Osteoblast (primary cell): ENCODE results near the gene KANK2. TPM values are rescaled to one million over a fixed set of nuclear protein-coding genes. Genes with fewer than 3 reads are reported as not detected.
"Not testable (repeated sequence)": the region's sequence is repeated elsewhere in the genome, so short reads cannot be mapped to it uniquely, and the experiment has no call there.

Experiments used
- DNase-seq: peaks from one replicate; pipeline ENCODE4 v3.0.0; 2011; ENCODE audit warnings: low spot score, mixed read lengths; ENCODE audit not compliant: insufficient read length; ENCODE audit errors: missing footprints
- H2AFZ ChIP-seq: 2 replicates; pipeline ENCODE4 v1.6.0; 2011; ENCODE audit warnings: mild to moderate bottlenecking, low read length
- H3K27ac ChIP-seq: 2 replicates; pipeline ENCODE4 v1.5.1; 2011; ENCODE audit warnings: mild to moderate bottlenecking, low read depth, low read length, moderate library complexity
- H3K27me3 ChIP-seq: 2 replicates; pipeline ENCODE4 v1.6.0; 2012; ENCODE audit warnings: mild to moderate bottlenecking, control low read depth, inconsistent platforms, low read length, moderate library complexity; ENCODE audit not compliant: insufficient read depth
- H3K36me3 ChIP-seq: 2 replicates; pipeline ENCODE4 v1.5.1; 2011; ENCODE audit warnings: mild to moderate bottlenecking, low read length, control low read depth, moderate library complexity; ENCODE audit not compliant: insufficient read depth
- H3K4me1 ChIP-seq: 2 replicates; pipeline ENCODE4 v1.5.1; 2011; ENCODE audit warnings: mild to moderate bottlenecking, low read length, control low read depth, moderate library complexity; ENCODE audit not compliant: insufficient read depth
- H3K4me2 ChIP-seq: 2 replicates; pipeline ENCODE4 v1.6.0; 2011; ENCODE audit warnings: mild to moderate bottlenecking, low read length; ENCODE audit not compliant: insufficient read depth
- H3K4me3 ChIP-seq: fragments of 200-600 bp; sonication (generic); 3 replicates; pipeline ENCODE4 v1.5.1; 2012; ENCODE audit warnings: mild to moderate bottlenecking, low read length, inconsistent platforms; ENCODE audit not compliant: insufficient read depth
- H3K79me2 ChIP-seq: 2 replicates; pipeline ENCODE4 v1.6.0; 2012; ENCODE audit warnings: mild to moderate bottlenecking, low read length, control low read depth, inconsistent platforms; ENCODE audit not compliant: insufficient read depth
- H3K9me3 ChIP-seq: 2 replicates; pipeline ENCODE4 v1.5.1; 2011; ENCODE audit warnings: low read depth, low read length, control low read depth
- H4K20me1 ChIP-seq: 2 replicates; pipeline ENCODE4 v1.6.0; 2012; ENCODE audit warnings: mild to moderate bottlenecking, low read length, control low read depth; ENCODE audit not compliant: insufficient read depth
- CTCF ChIP-seq: IDR thresholded peaks from 2 replicates; pipeline ENCODE4 v1.5.1; 2011; ENCODE audit warnings: mild to moderate bottlenecking, low read depth, low read length, moderate library complexity; ENCODE audit errors: extremely low read depth
- total RNA-seq: library from RNA; depleted of rRNA; stranded (reverse); fragments of >200 nt; gene quantifications from 2 replicates; pipeline ENCODE4 v1.2.3, GENCODE V29; 2012

Gene KANK2
- total RNA-seq, 1 donor: 295 TPM

GRCh38 chr19:11123114-11123513 is 74.2 kb downstream of the KANK2 start:
- Histone ChIP-seq H3K4me3 (no peak overlapping the region), H3K4me2 (no peak overlapping the region), H3K9me3 (no peaks in the 10 kb centered on the region), H3K79me2 (no peaks in the 10 kb centered on the region), H2AFZ (no peak overlapping the region), H3K27me3 (no peaks in the 10 kb centered on the region), H4K20me1 (peaks cover 4% of the 10 kb centered on the region), H3K4me1 (no peaks in the 10 kb centered on the region), H3K27ac (no peak overlapping the region), H3K36me3 (peaks cover 82% of the 10 kb centered on the region)
- DNase-seq: peak; percentile 36
- no peak for TF ChIP-seq CTCF

GRCh38 chr19:11121963-11122362 is 75.4 kb downstream of the KANK2 start:
- H3K9me3 ChIP-seq, DNase-seq, H2AFZ ChIP-seq, H3K27me3 ChIP-seq, H3K79me2 ChIP-seq, H4K20me1 ChIP-seq, H3K4me1 ChIP-seq, H3K27ac ChIP-seq, H3K4me3 ChIP-seq, H3K4me2 ChIP-seq: not testable (repeated sequence)
- peaks cover 83% of the 10 kb centered on the region for H3K36me3 ChIP-seq

GRCh38 chr19:11116507-11116906 is 80.8 kb downstream of the KANK2 start:
- peak; percentile 1 for DNase-seq
- H3K27ac ChIP-seq: no peak overlapping the region
- H4K20me1 ChIP-seq: no peaks in the 10 kb centered on the region
- H3K27me3 ChIP-seq: no peaks in the 10 kb centered on the region
- TF ChIP-seq CTCF: no peak
- H3K4me1 ChIP-seq: no peaks in the 10 kb centered on the region
- H3K4me2 ChIP-seq: no peak overlapping the region
- no peaks in the 10 kb centered on the region for H3K9me3 ChIP-seq
- peaks cover 4% of the 10 kb centered on the region for H3K79me2 ChIP-seq
- no peak overlapping the region for H2AFZ ChIP-seq
- peaks cover 81% of the 10 kb centered on the region for H3K36me3 ChIP-seq
- H3K4me3 ChIP-seq: no peak overlapping the region

GRCh38 chr19:11115895-11116446 is 81.4 kb downstream of the KANK2 start:
- Histone ChIP-seq H3K36me3 (peaks cover 83% of the 10 kb centered on the region), H3K79me2 (peaks cover 4% of the 10 kb centered on the region), H4K20me1 (peaks cover 3% of the 10 kb centered on the region), H3K27me3 (no peaks in the 10 kb centered on the region), H3K4me2 (no peak overlapping the region), H3K9me3 (no peaks in the 10 kb centered on the region), H3K4me3 (no peak overlapping the region), H3K27ac (no peak overlapping the region), H3K4me1 (no peaks in the 10 kb centered on the region), H2AFZ (no peak overlapping the region)
- DNase-seq: peak; percentile 78
- TF ChIP-seq CTCF: no peak
